IMR-90 (cell line): ENCODE measurements around the gene FOXB2. TPM values are rescaled to one million over a fixed set of nuclear protein-coding genes. Genes with fewer than 3 reads are reported as not detected.

Experiments
- ATAC-seq: fragments of 200-7000 bp; cut with Tn5 transposase; 2 replicates; pipeline ENCODE4 v1.9.1; 2020; ENCODE audit warnings: low read depth, mild to moderate bottlenecking, moderate library complexity
- BruUV-seq: library from RNA; stranded (reverse); fragments of 400-500 nt; replicated peaks from 2 replicates; lab custom pipeline; 2021; lab: Mats Ljungman, UMichigan
- CTCF ChIA-PET: fragments of 300-600 bp; formaldehyde crosslinking; extraction: SDS; loops from one replicate; lab custom pipeline; 2021; ENCODE audit warnings: antibody characterized with exemption; lab: Yijun Ruan, JAX
- POLR2A ChIA-PET: fragments of 300-600 bp; sonication (Branson Sonifier 250); formaldehyde crosslinking; loops from one replicate; lab custom pipeline; 2022; ENCODE audit warnings: antibody characterized with exemption; ENCODE audit not compliant: unreplicated experiment; lab: Charles Lee
- DNase-seq: peaks from one replicate; pipeline ENCODE4 v3.0.0; 2013
- H2AFZ ChIP-seq: replicated peaks from 2 replicates; pipeline ENCODE3; 2013; ENCODE audit warnings: low read length, mild to moderate bottlenecking; ENCODE audit not compliant: poor library complexity
- H2AK5ac ChIP-seq: 2 replicates; pipeline ENCODE4 v1.6.1; 2013; ENCODE audit warnings: low read depth, low read length, inconsistent platforms
- H2AK9ac ChIP-seq: replicated peaks from 2 replicates; pipeline ENCODE3; 2013; ENCODE audit warnings: mild to moderate bottlenecking, low read depth, low read length, moderate library complexity; ENCODE audit not compliant: poor library complexity
- H2BK120ac ChIP-seq: 2 replicates; pipeline ENCODE4 v1.6.1; 2013; ENCODE audit warnings: low read depth, low read length, inconsistent platforms
- H2BK15ac ChIP-seq: 3 replicates; pipeline ENCODE4 v1.6.1; 2013; ENCODE audit warnings: low read depth, low read length, inconsistent platforms
- H2BK20ac ChIP-seq: 2 replicates; pipeline ENCODE4 v1.6.1; 2013; ENCODE audit warnings: low read depth, mild to moderate bottlenecking, inconsistent platforms, low read length, moderate library complexity
- H2BK5ac ChIP-seq: 2 replicates; pipeline ENCODE4 v1.6.1; 2013; ENCODE audit warnings: mild to moderate bottlenecking, low read depth, low read length, inconsistent platforms; ENCODE audit not compliant: poor library complexity, severe bottlenecking
- H3K14ac ChIP-seq: replicated peaks from 2 replicates; pipeline ENCODE4 v1.6.1; 2013; ENCODE audit warnings: low read depth, low read length, inconsistent platforms
- H3K18ac ChIP-seq: 2 replicates; pipeline ENCODE4 v1.6.1; 2013; ENCODE audit warnings: low read depth, low read length, control low read depth
- H3K23ac ChIP-seq: 2 replicates; pipeline ENCODE4 v1.6.1; 2013; ENCODE audit warnings: low read depth, low read length, inconsistent platforms
- H3K27ac ChIP-seq: 2 replicates; pipeline ENCODE4 v1.5.1; 2013; ENCODE audit warnings: mild to moderate bottlenecking, control low read depth, low read length; ENCODE audit not compliant: insufficient read depth
- H3K27me3 ChIP-seq: 2 replicates; pipeline ENCODE4 v1.6.1; 2013; ENCODE audit warnings: low read length; ENCODE audit not compliant: control insufficient read depth, insufficient read depth
- H3K36me3 ChIP-seq: 2 replicates; pipeline ENCODE4 v1.6.1; 2013; ENCODE audit warnings: low read length, mixed read lengths; ENCODE audit not compliant: control insufficient read depth, insufficient read depth
- H3K4ac ChIP-seq: 2 replicates; pipeline ENCODE4 v1.6.1; 2013; ENCODE audit warnings: low read depth, low read length, inconsistent platforms
- H3K4me1 ChIP-seq: 2 replicates; pipeline ENCODE4 v1.6.1; 2013; ENCODE audit warnings: low read length, mixed read lengths; ENCODE audit not compliant: control insufficient read depth, insufficient read depth
- H3K4me2 ChIP-seq: 2 replicates; pipeline ENCODE4 v1.6.1; 2013; ENCODE audit warnings: low read depth, mild to moderate bottlenecking, control low read depth, low read length, moderate library complexity
- H3K4me3 ChIP-seq: 2 replicates; pipeline ENCODE4 v1.5.1; 2013; ENCODE audit warnings: low read depth, mild to moderate bottlenecking, control low read depth, low read length, moderate library complexity; ENCODE audit not compliant: insufficient read depth
- H3K56ac ChIP-seq: 2 replicates; pipeline ENCODE4 v1.6.1; 2013; ENCODE audit warnings: low read length, inconsistent platforms; ENCODE audit not compliant: insufficient read depth; ENCODE audit errors: extremely low read depth
- H3K79me1 ChIP-seq, 2 experiments: 2 replicates each; pipeline ENCODE4 v1.6.1; 2013; ENCODE audit warnings: low read length in 2 of 2, inconsistent platforms in 1 of 2, low read depth in 1 of 2
- H3K9ac ChIP-seq: 2 replicates; pipeline ENCODE4 v1.6.1; 2013; ENCODE audit warnings: low read depth, low read length, control low read depth
- H3K9me1 ChIP-seq: 2 replicates; pipeline ENCODE4 v1.6.1; 2013; ENCODE audit warnings: low read length, inconsistent platforms; ENCODE audit not compliant: insufficient read depth
- H3K9me3 ChIP-seq: 2 replicates; pipeline ENCODE4 v1.6.1; 2013; ENCODE audit warnings: low read length; ENCODE audit not compliant: control insufficient read depth, insufficient read depth
- H4K20me1 ChIP-seq: 2 replicates; pipeline ENCODE4 v1.6.1; 2013; ENCODE audit warnings: low read length, inconsistent platforms; ENCODE audit not compliant: insufficient read depth
- H4K5ac ChIP-seq: 2 replicates; pipeline ENCODE4 v1.6.1; 2013; ENCODE audit warnings: mild to moderate bottlenecking, low read depth, low read length, control low read depth
- H4K8ac ChIP-seq, 2 experiments: 2 replicates each; pipeline ENCODE4 v1.6.1; 2013; ENCODE audit warnings: low read depth in 2 of 2, low read length in 2 of 2, control low read depth in 1 of 2, inconsistent platforms in 1 of 2
- H4K91ac ChIP-seq: 2 replicates; pipeline ENCODE4 v1.6.1; 2013; ENCODE audit warnings: low read depth, low read length, inconsistent platforms; ENCODE audit not compliant: insufficient read depth
- BHLHE40 ChIP-seq: fragments of 150-350 bp; IDR thresholded peaks from 2 replicates; pipeline ENCODE4 v1.6.1; 2016; ENCODE audit warnings: mild to moderate bottlenecking, low read depth, low read length
- CEBPB ChIP-seq: IDR thresholded peaks from 2 replicates; pipeline ENCODE4 v1.6.1; 2012; ENCODE audit warnings: low read depth, low read length, improper control_type of control experiment
- CHD1 ChIP-seq: IDR thresholded peaks from 2 replicates; pipeline ENCODE4 v1.6.1; 2012; ENCODE audit warnings: low read depth, low read length, improper control_type of control experiment
- ELK1 ChIP-seq: fragments of 150-350 bp; IDR thresholded peaks from 2 replicates; pipeline ENCODE4 v1.6.1; 2016; ENCODE audit warnings: low read depth, mild to moderate bottlenecking, low read length, moderate library complexity, borderline replicate concordance
- FOS ChIP-seq: fragments of 150-350 bp; IDR thresholded peaks from 2 replicates; pipeline ENCODE4 v1.6.1; 2016; ENCODE audit warnings: low read depth, low read length
- MAFK ChIP-seq: IDR thresholded peaks from 2 replicates; pipeline ENCODE4 v1.6.1; 2012; ENCODE audit warnings: low read depth, low read length, improper control_type of control experiment
- MAZ ChIP-seq: IDR thresholded peaks from 2 replicates; pipeline ENCODE4 v1.6.1; 2012; ENCODE audit warnings: low read depth, mild to moderate bottlenecking, low read length, improper control_type of control experiment, moderate library complexity, borderline replicate concordance
- MXI1 ChIP-seq: IDR thresholded peaks from 2 replicates; pipeline ENCODE4 v1.6.1; 2012; ENCODE audit warnings: low read depth, mild to moderate bottlenecking, low read length, moderate library complexity, borderline replicate concordance
- POLR2A ChIP-seq: IDR thresholded peaks from 2 replicates; pipeline ENCODE4 v1.6.1; 2012; ENCODE audit warnings: mild to moderate bottlenecking, low read depth, low read length
- RAD21 ChIP-seq: IDR thresholded peaks from 2 replicates; pipeline ENCODE4 v1.6.1; 2012; ENCODE audit warnings: low read length, improper control_type of control experiment
- RCOR1 ChIP-seq: IDR thresholded peaks from 2 replicates; pipeline ENCODE4 v1.6.1; 2012; ENCODE audit warnings: mild to moderate bottlenecking, low read length, improper control_type of control experiment; ENCODE audit not compliant: insufficient replicate concordance
- RFX5 ChIP-seq: IDR thresholded peaks from 2 replicates; pipeline ENCODE4 v1.8.0; 2012; ENCODE audit warnings: low read depth, mild to moderate bottlenecking, low read length, moderate library complexity
- SMC3 ChIP-seq: fragments of 150-350 bp; IDR thresholded peaks from 2 replicates; pipeline ENCODE4 v1.6.1; 2016; ENCODE audit warnings: low read depth, mild to moderate bottlenecking, antibody characterized with exemption, low read length, moderate library complexity
- WGBS, 2 experiments: methylation state at CpG; one replicate each; pipeline versions ENCODE4 v1.1.5 to v1.1.7; 2013; ENCODE audit warnings: missing lambda C conversion rate in 2 of 2; ENCODE audit not compliant: insufficient read length in 1 of 2; ENCODE audit errors: extremely low coverage in 2 of 2; 5-methylcytosine and 5-hydroxymethylcytosine counted together
- dilution Hi-C: fragments of 300-500 bp; cut with HindIII; formaldehyde crosslinking; loops from one replicate; pipeline ENCODE4 v1.14.3; 2018; ENCODE audit warnings: low sequenced_read_pairs; ENCODE audit not compliant: unreplicated experiment
- in situ Hi-C: fragments of 300-500 bp; cut with MboI; formaldehyde crosslinking; loops from 3 replicates; pipeline ENCODE4 v1.14.3; 2019; ENCODE audit warnings: low sequenced_read_pairs, inconsistent platforms, mixed read lengths
- intact Hi-C: fragments of 100-400 bp; cut with micrococcal nuclease; formaldehyde crosslinking; loops from 2 replicates; pipeline ENCODE4 v1.10.0; 2022
- polyA plus RNA-seq, 3 experiments: library from polyadenylated mRNA; depleted of rRNA; stranded (reverse); fragments of >200 nt; gene quantifications; 2 replicates each; pipeline ENCODE4 v1.2.3, GENCODE V29; 2012; ENCODE audit warnings: low replicate concordance in 1 of 3
- total RNA-seq: library from RNA; depleted of rRNA; stranded (reverse); fragments of >200 nt; gene quantifications from 2 replicates; pipeline ENCODE4 v1.2.3, GENCODE V29; 2012
- TF ChIP-seq, protein P1 (sequence below): fragments of 150-350 bp; IDR thresholded peaks from 2 replicates; pipeline ENCODE4 v1.6.1; 2017; ENCODE audit warnings: mild to moderate bottlenecking, antibody characterized with exemption, low read length, low read depth
- TF ChIP-seq, protein P2 (sequence below): conservative IDR thresholded peaks from 2 replicates; pipeline ENCODE4 v1.5.1; 2012; ENCODE audit warnings: mild to moderate bottlenecking, low read depth, low read length, improper control_type of control experiment

FOXB2 gene
- total and polyA plus RNA-seq, 2 of the 4 experiments (the other 2 are of a cell fraction), result not detected

GRCh38 chr9:77021922-77022782 lies 2.7 kb downstream of the FOXB2 start:
- Histone ChIP-seq H2BK120ac (no peak overlapping the region), H3K4me1 (no peaks in the 10 kb centered on the region; the same call in 1 of the 2 replicates), H3K14ac (no peak overlapping the region), H2BK15ac (no peak overlapping the region), H2BK20ac (no peak overlapping the region), H4K8ac (no peak overlapping the region), H3K9me3 (peaks cover 21% of the 10 kb centered on the region), H3K18ac (no peak overlapping the region), H2AK5ac (no peak overlapping the region), H3K36me3 (no peaks in the 10 kb centered on the region), H2BK5ac (no peak overlapping the region), H3K27me3 (peaks cover 80% of the 10 kb centered on the region), H2AK9ac (no peak overlapping the region), H3K56ac (no peak overlapping the region), H4K20me1 (no peaks in the 10 kb centered on the region), H3K9ac (no peak overlapping the region), H3K4ac (no peak overlapping the region), H4K5ac (no peak overlapping the region), H3K79me1 (no peaks in the 10 kb centered on the region), H3K27ac (no peak overlapping the region), H2AFZ (no peak overlapping the region), H4K91ac (no peak overlapping the region), H3K4me2 (peak overlapping the region; percentile 40; the same call in 1 of the 2 replicates), H3K9me1 (no peaks in the 10 kb centered on the region), H3K23ac (peak overlapping the region; percentile 44; the same call in 1 of the 2 replicates), H3K4me3 (no peak overlapping the region)
- POLR2A ChIA-PET, result no interaction called here
- intact Hi-C loops, result no loop called here
- ATAC-seq (no peak), DNase-seq (no peak)
- CTCF ChIA-PET, result no interaction called here
- WGBS, 2 experiments, result 0% methylated on average over 1 of the region's 37 CpGs; no CpG with 5 or more reads in 1 of the 2 experiments
- no TSS peak for BruUV-seq
- dilution Hi-C loops, result no loop called here
- in situ Hi-C loops, result no loop called here
- no peak for TF ChIP-seq BHLHE40
- TF ChIP-seq, protein P1, sequence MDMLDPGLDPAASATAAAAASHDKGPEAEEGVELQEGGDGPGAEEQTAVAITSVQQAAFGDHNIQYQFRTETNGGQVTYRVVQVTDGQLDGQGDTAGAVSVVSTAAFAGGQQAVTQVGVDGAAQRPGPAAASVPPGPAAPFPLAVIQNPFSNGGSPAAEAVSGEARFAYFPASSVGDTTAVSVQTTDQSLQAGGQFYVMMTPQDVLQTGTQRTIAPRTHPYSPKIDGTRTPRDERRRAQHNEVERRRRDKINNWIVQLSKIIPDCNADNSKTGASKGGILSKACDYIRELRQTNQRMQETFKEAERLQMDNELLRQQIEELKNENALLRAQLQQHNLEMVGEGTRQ, result no peak
- no peak for TF ChIP-seq RFX5
- no peak for TF ChIP-seq MXI1
- TF ChIP-seq RAD21, result no peak
- TF ChIP-seq CHD1, result no peak
- TF ChIP-seq ELK1, result no peak
- TF ChIP-seq SMC3, result no peak
- no peak for TF ChIP-seq CEBPB
- TF ChIP-seq RCOR1, result no peak
- TF ChIP-seq POLR2A, result no peak
- TF ChIP-seq, protein P2, sequence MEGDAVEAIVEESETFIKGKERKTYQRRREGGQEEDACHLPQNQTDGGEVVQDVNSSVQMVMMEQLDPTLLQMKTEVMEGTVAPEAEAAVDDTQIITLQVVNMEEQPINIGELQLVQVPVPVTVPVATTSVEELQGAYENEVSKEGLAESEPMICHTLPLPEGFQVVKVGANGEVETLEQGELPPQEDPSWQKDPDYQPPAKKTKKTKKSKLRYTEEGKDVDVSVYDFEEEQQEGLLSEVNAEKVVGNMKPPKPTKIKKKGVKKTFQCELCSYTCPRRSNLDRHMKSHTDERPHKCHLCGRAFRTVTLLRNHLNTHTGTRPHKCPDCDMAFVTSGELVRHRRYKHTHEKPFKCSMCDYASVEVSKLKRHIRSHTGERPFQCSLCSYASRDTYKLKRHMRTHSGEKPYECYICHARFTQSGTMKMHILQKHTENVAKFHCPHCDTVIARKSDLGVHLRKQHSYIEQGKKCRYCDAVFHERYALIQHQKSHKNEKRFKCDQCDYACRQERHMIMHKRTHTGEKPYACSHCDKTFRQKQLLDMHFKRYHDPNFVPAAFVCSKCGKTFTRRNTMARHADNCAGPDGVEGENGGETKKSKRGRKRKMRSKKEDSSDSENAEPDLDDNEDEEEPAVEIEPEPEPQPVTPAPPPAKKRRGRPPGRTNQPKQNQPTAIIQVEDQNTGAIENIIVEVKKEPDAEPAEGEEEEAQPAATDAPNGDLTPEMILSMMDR, result no peak
- TF ChIP-seq FOS, result no peak
- no peak for TF ChIP-seq MAFK
- TF ChIP-seq MAZ, result no peak
